ENCODE data around the gene FXYD5. TPM values are rescaled to one million over a fixed set of nuclear protein-coding genes. Genes with fewer than 3 reads are reported as not detected.
"Not testable (repeated sequence)": the region's sequence is repeated elsewhere in the genome, so short reads cannot be mapped to it uniquely, and the experiment has no call there.

FXYD5 gene
- total RNA-seq, 1 donor from 2014 or later, result not detected

DNA sequence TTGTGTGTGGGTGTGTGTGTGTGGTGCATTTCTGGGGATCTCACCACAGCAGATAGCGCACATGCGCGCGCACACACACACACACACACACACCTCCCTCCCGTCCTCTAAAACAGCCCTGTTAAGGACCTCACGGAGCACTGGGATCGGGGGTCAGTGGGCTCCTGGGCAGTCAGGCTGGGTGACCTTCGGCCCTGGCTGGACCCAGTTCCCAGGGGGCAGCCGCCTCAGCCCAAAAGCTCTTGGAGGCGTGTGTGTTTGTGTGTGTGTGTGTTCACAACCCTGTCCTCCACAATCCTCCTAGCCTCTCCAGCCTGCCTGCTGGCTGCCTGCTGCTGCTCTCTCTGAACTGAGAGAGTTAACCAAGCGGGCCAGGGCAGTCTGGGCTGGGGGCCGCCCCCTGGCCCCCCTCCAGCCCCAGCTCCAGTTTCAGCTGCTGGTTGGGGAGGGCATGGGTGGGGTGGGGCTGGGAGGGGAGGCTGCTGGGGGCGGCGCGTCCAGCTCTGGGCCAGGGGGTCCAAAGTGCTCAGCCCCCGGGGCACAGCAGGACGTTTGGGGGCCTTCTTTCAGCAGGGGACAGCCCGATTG, 16.1 kb upstream of the FXYD5 start, which contains the start of gene FXYD1:
TSS of gene FXYD1 (plus strand) at position 520 of the 588 bp plus-strand sequence. CDS start 1,256 bp downstream, outside the sequence.
- DNase-seq, result no peak

DNA sequence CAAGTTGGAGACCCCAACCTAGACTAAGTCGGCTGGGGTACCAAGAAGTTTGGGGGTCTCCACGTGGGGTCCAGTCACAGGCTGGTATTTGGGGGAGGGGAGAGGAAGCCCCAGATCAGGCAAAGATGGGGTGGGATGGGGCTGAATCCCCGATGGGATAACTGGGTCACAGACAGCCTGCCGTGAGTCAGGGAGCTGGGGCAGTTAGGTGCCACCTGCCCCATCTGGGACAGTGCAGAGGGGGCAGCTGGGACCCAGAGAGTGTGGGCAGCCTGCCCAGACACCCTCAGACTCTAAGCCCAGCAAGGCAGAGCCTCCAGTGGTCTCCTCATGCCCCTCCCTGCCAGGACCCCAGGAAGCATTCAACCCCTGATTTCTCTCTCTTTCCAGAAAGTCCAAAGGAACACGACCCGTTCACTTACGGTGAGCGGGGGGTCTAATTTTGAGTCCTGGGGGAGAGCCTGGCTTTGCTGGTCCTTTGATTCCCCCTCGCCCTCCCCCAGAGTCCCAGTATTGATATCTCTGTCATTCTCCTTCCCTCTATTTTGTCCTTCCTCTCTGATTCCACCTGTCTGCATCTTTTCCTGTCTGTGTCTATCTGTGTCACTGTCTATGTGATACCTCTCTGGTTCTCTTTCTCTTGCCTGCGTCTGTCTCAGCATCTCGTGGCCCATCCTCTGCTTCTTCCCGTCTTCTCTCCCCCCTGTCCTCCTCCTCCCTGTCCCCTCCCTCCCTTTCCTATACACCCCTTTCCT, 14.2 kb upstream of the FXYD5 start:
- no peak for DNase-seq

DNA sequence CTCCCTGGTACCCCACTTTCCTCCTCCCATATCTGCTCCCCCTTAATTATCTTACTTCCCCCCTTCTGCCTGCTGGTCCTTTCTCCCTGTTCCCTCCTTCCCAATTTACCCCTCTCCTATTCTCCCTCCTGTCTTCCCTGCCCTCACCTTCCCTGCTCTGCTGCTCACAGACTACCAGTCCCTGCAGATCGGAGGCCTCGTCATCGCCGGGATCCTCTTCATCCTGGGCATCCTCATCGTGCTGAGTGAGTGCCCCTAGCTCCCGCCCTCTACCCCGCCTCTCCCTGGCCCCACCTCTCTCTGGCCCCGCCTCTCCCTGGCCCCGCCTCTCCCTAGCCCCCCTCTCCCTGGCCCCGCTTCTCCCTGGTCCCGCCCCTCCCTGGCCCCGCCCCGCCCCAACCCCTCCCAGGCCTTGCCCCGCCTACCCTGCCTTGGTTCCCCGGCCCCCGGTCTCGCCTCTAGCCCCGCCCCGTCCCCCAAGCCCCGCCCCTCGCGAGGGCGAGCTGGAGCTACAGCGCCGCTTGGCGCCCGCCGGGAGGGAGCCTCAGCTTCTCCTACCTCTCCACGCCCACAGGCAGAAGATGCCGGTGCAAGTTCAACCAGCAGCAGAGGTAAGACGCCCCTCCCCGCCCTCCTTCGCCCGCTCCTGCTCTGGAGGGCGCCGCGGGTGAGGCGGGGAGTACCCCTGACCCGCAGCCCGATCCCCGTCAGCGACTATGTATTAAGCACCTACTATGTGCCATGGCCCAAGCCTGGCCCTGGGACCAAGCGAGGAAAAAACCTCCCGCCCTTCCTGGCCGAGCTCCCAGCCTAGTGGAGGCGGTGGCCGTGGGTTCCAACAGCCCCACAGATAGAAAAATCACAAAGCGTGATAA, 13.3 kb upstream of the FXYD5 start:
- DNase-seq, result peak; percentile 95

DNA sequence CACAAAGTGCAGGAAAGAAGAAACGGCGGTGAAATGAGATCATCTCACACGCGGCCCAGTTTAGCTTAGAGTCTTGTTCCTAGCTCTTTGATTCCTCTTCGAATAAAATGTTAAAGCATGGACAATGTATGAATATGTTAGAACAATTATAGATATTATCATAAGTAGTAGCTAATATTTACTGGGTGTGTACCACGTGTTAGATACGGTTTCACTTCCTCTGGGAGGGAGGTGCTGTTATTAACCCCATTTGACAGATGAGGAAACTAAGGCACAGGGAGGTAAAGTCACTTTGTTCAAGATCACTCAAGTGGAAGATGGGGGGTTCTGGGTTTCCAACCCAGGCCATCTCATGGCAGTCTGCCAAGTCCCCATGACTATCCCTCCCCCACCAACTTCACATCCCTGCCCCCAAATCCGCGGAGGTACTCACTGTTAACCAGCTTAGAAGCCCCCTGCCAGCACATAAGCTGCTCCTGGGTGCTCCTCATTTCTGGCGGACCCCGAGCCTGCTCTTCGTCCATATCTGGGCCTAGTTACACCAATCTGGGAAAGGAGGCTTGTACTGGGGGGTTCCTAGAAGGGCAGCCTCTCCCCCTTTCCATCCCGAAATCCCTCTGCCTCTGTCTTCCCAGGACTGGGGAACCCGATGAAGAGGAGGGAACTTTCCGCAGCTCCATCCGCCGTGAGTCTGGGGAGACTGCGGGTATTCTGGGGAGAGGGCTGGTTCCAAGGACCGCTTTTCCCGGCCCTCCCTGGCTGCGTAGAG, 12.5 kb upstream of the FXYD5 start:
- no peak for DNase-seq

DNA sequence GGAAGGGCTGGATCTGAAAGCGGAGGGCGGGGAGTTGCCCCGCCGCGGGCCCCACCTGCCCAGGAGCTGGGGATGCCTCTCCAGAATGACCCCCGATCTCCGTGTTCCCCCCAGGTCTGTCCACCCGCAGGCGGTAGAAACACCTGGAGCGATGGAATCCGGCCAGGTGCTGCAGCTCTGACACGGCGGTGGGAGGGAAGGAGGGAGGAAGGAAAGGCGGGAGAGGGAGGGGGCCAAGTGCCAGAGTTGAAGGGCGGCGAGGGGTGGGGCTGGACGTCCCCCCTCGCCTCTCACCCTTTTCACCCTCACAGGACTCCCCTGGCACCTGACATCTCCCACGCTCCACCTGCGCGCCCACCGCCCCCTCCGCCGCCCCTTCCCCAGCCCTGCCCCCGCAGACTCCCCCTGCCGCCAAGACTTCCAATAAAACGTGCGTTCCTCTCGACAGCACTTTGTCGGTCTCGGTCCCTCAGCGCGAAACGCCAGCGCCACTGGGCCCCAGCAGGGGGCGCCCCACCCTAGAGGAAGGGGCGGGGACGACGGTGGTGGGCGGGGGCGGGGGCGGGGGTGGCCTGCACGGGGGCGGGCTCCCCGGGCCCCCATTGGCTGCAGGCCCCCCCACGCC, 11.8 kb upstream of the FXYD5 start:
- DNase-seq, result peak; percentile 16

DNA sequence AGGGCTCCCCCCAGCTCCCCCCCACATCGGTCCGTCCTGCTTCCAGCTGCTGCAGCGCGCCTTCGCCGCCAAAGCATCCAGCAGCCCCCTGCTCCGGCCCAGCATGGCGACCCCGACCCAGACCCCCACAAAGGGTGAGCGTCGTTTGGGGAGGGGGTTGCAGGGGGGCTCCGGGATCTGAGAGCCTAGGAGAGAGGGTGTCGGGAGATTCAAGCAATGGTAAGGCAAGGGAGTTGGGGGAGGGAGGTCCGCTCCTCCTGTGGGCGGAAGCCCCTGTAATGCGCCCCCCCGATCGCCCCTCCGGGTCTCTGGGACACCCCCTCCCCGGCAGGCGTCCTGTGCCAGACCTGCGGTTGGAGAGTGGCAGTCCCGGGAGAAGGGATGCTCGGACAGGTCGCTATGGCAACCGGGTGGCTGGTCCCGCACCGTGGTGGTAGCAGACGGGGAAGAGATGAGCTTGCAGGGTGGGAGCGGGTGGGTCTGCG, 11.3 kb upstream of the FXYD5 start, which contains the start of gene FXYD7:
TSS of gene FXYD7 (plus strand) at position 25 of the 485 bp plus-strand sequence. CDS start at position 104, 79 bp downstream.
- DNase-seq, result peak; percentile 26

DNA sequence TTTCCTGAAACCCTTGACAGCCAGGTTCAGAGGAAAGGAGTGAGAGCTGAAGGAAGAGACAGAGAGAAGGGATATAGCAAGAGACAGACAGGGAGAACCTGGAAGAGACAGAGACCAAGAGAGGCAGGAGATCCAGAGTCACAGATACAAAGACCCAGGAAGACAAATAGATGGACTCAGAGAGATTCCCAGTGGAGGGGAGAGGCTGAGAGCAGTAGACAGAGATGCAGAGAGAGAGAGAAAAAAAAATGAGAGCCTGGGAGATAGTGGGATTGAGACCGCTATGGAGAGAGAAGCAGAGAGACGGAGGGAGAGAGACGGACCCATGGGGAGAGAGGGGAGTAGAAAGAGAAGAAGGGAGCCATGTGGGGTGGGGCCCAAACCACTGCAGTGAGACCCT, 10.7 kb upstream of the FXYD5 start:
- no peak for DNase-seq

DNA sequence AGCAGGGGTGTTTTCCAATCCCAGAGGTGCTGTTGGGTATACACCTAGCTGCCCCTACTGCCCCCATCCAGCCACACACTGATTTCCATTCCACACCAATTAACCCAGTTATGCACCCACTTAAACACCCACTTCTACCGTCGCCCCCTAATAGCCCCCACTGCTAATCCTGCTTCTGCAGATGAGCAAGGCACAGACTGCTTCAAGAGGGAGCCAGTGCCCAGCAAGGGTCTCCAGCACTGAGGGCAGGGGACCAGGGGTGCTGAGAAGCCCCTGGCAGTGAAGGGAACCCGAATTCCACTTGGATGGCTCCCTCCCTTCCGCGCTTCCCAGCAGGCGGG, 10.3 kb upstream of the FXYD5 start:
- DNase-seq, result no peak

DNA sequence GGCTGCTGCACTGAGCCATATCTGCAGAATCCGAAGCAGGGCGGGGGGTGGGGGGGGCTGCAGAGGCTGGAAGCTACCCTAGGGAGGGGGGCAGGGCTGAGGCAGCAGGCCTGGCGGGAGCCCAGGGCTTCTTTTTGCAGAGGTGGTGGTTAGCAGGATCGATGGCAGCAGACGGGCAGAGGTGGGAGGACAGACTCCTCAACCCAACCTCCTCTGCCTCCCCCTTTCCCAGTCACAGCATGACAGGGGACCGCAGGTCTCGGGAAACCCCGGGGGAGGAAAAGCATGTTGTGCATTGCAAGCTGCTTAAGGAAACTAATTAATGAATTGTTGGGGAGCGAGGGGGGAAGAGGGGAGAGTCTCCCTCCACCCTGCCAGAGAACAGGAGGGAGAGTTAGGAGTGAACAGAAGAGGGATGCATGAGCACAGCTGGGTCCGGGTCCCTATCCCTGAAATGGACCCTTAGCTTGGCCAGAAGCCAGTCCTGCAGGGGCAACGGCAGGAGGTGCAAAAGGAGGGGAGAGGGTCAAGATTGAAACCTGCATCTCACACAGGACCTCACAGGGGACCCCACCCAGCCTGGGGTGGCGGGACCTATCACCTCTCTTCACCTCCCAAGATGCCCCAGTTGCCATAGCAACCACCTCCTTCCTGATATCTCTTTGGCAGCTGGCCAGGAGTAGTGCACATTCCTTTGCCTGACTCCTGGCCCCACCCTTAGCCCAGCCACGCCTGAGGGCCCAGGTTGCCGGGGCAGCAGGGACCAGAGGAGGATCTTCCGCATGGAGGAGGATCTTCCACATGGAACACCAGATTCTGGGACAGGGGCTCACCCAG, 9.7 kb upstream of the FXYD5 start:
- DNase-seq, result peak; percentile 57

DNA sequence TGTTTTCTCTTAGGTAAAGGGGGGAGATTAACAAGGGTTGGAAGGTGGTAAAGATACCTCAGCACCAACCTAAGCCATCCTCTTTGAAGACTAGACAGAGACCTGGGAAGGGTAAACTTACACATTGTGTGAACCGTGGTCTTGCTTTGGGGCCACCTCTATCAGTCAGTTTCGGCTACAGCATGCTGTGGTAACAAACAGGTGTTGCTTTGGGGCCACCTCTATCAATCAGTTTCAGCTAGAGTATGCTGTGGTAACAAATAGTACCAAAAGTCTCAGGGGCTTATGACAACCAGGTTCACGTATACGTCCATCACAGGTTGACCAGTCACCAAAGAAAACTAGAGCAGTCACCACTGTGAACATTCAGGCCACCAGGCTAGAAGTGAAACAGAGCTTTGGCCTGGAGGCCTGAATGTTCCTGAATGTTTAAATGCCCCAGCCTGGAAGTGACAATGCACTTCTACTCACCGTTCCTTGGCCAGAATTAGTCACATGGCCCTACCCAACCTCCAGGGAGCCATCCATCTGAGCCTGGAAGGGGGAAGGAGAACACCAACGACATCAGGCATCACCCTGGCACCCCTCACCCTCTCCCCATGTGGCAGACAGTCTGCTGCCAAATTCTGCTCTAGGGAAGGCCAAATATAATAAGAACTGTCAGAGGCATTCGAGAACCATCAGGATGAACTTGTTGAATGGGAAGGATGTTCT, 7.6 kb upstream of the FXYD5 start:
- no peak for DNase-seq

DNA sequence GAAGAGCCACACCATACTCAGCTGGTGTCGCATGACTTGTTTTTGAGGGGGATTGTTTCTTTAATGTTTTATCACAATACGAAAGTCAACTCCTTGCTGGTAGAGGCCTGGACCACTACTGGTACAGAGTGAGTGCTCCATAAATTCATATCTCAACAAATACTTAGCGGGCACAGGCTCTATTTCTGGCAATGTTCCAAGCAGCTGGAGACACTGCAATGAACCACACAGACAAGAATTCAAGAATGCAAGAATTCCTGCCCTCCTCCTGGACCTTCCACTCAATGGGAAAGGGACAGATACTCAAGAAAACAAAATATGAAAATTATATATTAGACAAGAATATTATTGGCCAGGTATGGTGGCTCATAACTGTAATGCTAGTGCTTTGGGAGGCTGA, 5.1 kb upstream of the FXYD5 start:
- no peak for DNase-seq

DNA sequence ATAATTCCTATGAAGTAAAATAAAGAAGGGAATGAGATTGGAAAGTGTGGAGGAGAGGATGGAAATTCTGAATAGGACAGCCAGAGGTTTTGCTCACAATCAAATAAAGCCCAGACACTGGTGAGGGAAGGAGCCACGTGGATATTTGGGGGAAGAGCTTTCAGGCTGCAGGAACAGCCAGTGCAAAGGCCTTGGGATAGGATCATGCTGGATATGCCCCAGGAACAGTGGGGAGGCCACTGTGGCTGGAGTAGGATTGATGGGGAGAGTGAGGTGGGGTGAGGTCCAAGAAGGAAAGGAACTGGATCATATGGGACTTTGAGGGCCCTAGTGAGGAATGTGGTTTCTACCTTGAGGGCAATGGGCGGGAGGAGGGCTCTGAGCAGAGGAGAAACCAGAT, 4.1 kb upstream of the FXYD5 start:
- DNase-seq, result no peak

DNA sequence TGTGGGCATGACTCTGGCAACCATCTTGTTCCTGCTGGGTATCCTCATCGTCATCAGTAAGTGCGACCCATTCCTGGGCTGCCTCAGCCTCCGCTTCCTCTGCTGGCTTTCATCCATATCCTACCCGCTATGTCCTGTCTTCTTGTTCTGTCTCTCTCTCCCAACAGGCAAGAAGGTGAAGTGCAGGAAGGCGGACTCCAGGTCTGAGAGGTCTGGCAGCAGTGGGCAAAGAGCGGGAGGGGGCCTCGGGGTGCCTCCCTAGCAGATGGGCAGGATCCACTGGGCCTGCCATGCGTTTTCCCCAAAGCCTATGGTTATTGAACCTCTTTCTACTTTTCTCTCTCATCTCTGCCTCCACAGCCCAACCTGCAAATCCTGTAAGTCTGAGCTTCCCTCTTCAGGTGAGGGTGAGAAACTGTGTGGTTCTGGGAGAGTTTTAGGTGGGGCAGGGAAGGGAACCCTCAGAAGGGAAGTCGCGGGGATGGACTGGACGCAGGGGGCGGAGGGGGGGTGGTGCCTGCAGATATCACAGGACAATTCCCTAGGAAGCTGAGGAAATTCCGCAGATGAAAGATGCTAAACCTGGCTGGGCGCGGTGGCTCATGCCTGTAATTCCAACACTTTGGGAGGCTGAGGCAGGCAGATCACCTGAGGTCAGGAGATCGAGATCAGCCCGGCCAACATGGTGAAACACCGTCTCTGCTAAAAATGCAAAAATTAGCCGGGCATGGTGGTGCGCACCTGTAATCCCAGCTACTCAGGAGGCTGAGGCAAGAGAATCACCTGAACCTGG, 3.1 kb upstream of the FXYD5 start:
- DNase-seq, result no peak

DNA sequence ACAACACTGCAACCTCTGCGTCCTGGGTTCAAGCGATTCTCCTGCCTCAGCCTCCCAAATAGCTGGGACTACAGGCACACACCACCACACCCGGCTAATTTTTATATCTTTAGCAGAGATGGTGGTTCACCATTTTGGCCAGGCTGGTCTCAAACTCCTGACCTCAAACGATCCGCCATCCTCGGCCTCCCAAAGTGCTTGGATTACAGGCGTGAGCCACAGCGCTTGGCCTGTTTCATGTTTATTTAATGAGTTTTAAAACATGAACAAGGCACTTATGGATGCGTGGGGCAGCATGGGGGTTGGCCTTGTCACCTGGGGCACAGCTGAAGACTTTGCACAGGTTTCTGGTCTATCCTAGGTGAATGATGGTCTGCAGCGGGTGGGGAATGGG, 1.4 kb upstream of the FXYD5 start:
- DNase-seq, result not testable (repeated sequence)

DNA sequence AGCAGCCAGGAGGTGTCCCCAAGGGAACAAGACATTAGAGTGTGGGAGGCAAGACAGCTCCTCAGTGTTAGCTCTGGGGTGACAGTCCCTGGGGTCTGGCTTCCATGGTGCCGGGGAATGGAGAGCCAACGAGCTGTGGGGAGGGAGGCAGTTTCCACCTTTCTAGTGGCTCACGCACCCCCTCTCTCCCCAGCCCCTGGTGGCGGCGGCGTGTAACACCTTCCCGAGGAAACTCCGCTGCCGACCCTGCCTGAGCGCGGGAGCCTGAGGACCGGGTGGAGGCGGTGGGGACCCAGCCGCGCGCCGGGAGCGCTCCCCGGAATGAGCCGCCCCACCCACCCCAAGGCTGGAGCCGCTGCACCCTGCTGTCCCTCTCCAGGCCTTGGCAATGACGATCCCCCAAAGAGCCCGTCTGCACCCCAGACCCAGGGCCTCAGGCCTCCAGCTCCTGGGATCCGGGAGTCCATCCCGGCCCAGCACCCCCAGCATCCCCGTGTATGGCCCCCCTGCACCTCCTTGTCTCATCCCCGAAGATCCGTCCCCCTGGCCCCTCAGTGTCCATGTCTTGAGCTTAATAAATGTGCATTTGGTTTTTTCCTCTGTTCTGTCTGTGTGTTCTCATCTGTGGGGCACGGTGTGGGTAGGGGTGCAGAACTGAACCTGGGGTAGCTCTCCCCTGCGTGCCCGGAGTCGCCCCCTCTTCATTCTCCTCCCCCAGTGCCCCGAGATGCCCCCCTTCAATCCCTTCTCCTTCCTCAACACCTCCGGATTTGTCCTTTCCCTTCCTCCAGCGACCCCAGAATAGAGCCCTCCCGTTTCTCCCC, 622 bp upstream of the FXYD5 start:
- no peak for DNase-seq

DNA sequence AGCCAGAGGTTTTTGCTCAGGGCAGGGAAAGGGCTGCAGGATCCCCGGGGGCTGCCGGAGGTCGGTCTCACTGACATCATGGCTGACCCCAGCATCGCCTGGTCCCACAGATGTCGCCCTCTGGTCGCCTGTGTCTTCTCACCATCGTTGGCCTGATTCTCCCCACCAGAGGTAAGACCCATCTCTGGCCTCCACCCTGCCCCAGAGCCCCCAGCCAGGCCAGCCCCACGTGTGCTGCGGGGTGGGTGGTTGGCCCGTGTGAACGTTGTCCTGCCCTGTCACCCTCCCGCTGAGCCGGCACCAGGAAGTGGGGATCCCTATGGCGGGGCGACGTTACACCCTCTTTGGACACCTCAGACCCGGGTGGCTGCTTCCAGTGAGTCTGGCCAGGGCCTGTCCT, 906 bp downstream of the FXYD5 start:
- DNase-seq, result no peak

DNA sequence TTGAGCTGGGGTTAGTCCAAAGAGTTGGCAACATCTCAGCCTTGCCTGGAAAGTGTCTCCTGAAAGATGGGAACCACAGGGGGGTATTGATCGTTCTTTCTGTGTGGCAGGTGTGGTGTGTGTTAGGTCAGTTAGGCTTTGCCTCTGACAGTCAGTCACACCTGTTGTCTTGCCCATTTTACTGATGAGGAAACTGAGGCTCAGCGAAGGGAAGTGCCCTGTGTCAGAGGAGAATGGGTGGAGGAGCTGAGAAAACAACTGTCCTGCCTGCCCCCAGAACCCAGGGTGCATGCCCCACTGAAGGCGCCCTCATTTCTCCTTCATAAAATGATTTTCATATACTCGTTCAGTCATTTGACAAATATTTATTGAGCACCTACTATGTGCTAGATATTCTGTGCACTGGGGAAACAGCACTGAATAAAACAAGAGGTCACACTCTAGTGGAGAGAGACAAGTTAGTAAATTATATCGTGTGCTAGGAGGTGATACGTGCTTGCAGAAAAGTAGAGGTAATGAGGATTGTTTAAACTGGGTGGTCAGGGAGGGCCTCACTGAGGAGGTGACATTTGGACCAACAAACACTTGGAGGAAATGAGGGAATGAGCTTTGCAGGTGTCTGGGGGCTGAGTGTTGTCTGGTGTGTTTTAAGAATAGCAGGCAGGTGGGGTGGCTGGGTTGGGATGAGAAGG, 1.6 kb downstream of the FXYD5 start:
- no peak for DNase-seq

DNA sequence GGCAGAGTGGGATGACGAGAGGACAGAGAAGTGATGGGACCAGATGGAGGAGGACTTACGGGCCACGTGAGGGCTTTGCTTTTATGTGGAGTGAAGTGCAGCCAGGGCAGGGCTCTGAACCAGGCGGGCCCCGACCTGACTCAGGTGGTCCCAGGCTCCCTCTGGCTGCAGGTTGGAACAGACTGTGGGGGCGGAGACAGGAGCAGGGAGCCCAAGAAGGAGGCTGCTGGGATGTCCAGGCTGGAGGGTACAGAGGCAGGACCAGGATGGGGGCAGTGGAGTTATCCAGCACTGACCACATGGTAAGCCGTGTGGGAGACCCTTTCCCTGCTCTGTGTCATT, 2.1 kb downstream of the FXYD5 start:
- no peak for DNase-seq
